Measurements from ENCODE around the gene KBTBD3.

The KBTBD3 gene

GRCh38 chr11:106076919-106077608, at the start of gene KBTBD3:
Gene KBTBD3 (minus strand): TSS chr11:106077347. CDS start chr11:106059097, 18,250 bp downstream.
- peak; percentile 97 for DNase-seq (ENCODE audit: low spot score)

- peak; percentile 5 for DNase-seq (ENCODE audit: low spot score)
Observed at GRCh38 chr11:106121570-106122320, 44.6 kb upstream of the KBTBD3 start.

GRCh38 chr11:106105986-106106385, 28.8 kb upstream of the KBTBD3 start:
- DNase-seq (ENCODE audit: low spot score), result no peak

- no peak for DNase-seq (ENCODE audit: low spot score)
Observed at GRCh38 chr11:106101819-106102218, 24.7 kb upstream of the KBTBD3 start.

GRCh38 chr11:106101370-106101769, 24.2 kb upstream of the KBTBD3 start:
- no peak for DNase-seq (ENCODE audit: low spot score)

GRCh38 chr11:106098893-106099553, 21.9 kb upstream of the KBTBD3 start:
- no peak for DNase-seq (ENCODE audit: low spot score)

GRCh38 chr11:106092446-106092845, 15.3 kb upstream of the KBTBD3 start:
- no peak for DNase-seq (ENCODE audit: low spot score)

- no peak for DNase-seq (ENCODE audit: low spot score)
Observed at GRCh38 chr11:106091480-106092123, 14.5 kb upstream of the KBTBD3 start.

GRCh38 chr11:106088896-106089295, 11.7 kb upstream of the KBTBD3 start:
- no peak for DNase-seq (ENCODE audit: low spot score)

GRCh38 chr11:106087815-106088435, 10.8 kb upstream of the KBTBD3 start:
- peak; percentile 18 for DNase-seq (ENCODE audit: low spot score)

- DNase-seq (ENCODE audit: low spot score), result no peak
Observed at GRCh38 chr11:106086850-106087249, 9.7 kb upstream of the KBTBD3 start.

GRCh38 chr11:106086135-106086534, 9.0 kb upstream of the KBTBD3 start:
- no peak for DNase-seq (ENCODE audit: low spot score)

GRCh38 chr11:106082096-106082495, 4.9 kb upstream of the KBTBD3 start:
- no peak for DNase-seq (ENCODE audit: low spot score)

- DNase-seq (ENCODE audit: low spot score), result peak; percentile 24
Observed at GRCh38 chr11:106077609-106078455, 685 bp upstream of the KBTBD3 start, which contains the start of gene AASDHPPT. Gene AASDHPPT (plus strand): TSS chr11:106077662. CDS start chr11:106077711, 49 bp downstream.

GRCh38 chr11:106076171-106076918, 802 bp downstream of the KBTBD3 start:
- no peak for DNase-seq (ENCODE audit: low spot score)

GRCh38 chr11:106072804-106073203, 4.3 kb downstream of the KBTBD3 start:
- no peak for DNase-seq (ENCODE audit: low spot score)

- no peak for DNase-seq (ENCODE audit: low spot score)
Observed at GRCh38 chr11:106070606-106071005, 6.5 kb downstream of the KBTBD3 start.

GRCh38 chr11:106063009-106063408, 14.1 kb downstream of the KBTBD3 start:
- DNase-seq (ENCODE audit: low spot score), result no peak

GRCh38 chr11:106061954-106062949, 14.9 kb downstream of the KBTBD3 start:
- no peak for DNase-seq (ENCODE audit: low spot score)

Data from LoVo (cell line).